VCaP (cell line): ENCODE data around the gene RASGEF1C.
A peak's percentile ranks its signal among the peaks of the same experiment; 100 is the strongest.

Experiments
- H3K27ac ChIP-seq: fragments of 450-650 bp; 2 replicates; pipeline ENCODE4 v1.5.1; 2017
- TF ChIP-seq, protein P1 (sequence below): fragments of 450-650 bp; conservative IDR thresholded peaks from 2 replicates; pipeline ENCODE4 v1.5.1; 2017; ENCODE audit warnings: mild to moderate bottlenecking, moderate library complexity

The RASGEF1C gene

DNA sequence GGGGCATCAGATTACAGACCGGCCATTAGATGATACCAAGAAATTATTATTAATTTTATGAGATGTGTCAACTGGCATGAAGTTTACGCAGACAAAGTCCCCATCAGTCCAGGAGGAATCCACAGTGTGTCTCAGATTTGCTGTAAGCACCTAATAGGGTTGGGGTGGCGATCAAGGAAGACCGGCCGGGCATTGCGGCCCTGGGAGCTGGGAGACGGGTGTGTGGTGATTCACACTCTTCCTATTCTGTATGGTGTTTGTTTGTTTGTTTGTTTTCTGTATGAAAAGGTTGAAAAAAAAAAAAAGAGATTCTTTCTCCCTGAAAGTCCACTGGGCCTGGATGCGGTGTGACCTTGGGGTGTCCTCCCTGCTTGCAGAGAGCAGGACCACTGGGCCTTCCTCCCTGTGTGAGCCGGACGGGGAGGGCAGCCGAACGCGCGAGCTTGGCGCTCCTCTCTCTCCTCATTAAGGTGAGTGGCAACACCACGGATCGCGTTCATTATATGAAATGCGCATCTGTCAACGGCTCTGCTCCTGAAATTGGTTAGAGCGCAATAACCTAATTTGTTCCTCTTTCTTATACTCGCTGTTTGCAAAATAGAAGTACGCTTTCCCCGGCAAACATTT, 15.1 kb downstream of the RASGEF1C start:
- TF ChIP-seq, protein P1, sequence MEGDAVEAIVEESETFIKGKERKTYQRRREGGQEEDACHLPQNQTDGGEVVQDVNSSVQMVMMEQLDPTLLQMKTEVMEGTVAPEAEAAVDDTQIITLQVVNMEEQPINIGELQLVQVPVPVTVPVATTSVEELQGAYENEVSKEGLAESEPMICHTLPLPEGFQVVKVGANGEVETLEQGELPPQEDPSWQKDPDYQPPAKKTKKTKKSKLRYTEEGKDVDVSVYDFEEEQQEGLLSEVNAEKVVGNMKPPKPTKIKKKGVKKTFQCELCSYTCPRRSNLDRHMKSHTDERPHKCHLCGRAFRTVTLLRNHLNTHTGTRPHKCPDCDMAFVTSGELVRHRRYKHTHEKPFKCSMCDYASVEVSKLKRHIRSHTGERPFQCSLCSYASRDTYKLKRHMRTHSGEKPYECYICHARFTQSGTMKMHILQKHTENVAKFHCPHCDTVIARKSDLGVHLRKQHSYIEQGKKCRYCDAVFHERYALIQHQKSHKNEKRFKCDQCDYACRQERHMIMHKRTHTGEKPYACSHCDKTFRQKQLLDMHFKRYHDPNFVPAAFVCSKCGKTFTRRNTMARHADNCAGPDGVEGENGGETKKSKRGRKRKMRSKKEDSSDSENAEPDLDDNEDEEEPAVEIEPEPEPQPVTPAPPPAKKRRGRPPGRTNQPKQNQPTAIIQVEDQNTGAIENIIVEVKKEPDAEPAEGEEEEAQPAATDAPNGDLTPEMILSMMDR = no peak
- no peak overlapping the region for H3K27ac ChIP-seq

DNA sequence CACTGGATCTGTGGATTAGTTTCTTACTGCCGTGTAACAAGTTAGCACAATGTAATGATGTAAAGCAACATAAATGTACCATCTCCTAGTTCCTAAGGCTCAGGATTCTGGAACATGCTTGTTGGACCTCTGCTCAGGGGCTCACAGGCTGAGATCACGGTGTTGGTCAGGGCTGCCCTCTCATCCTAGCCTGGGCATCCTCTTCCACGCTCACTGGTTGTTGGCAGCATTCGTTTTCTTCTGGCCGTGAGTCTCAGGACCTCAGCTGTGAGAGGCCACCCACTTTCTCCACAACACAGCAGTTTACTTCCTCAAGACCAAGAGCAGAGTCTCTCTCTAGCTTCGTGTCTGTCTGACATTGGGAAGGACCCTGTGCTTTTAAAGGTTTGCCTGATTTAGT, 17.3 kb downstream of the RASGEF1C start:
- TF ChIP-seq, protein P1 = no peak
- H3K27ac ChIP-seq = no peak overlapping the region

DNA sequence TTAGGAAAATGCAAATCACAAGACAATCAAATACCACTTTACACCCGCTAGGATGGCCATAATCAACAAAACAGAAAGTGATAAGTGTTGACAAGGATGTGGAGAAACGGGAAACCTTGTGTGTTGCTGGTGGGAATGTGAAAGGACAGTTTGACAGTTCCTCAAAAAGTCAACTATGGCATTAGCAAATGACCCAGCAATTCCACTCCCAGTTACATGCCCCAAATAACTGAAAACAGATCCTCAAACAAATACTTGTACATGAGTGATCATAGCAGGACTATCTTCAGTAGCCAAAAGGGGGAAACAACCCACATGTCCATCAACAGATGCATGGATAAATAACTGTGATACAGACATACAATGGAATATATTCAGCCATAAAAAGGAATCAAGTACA, 21.2 kb downstream of the RASGEF1C start:
- H3K27ac ChIP-seq = no peak overlapping the region
- TF ChIP-seq, protein P1 = no peak

DNA sequence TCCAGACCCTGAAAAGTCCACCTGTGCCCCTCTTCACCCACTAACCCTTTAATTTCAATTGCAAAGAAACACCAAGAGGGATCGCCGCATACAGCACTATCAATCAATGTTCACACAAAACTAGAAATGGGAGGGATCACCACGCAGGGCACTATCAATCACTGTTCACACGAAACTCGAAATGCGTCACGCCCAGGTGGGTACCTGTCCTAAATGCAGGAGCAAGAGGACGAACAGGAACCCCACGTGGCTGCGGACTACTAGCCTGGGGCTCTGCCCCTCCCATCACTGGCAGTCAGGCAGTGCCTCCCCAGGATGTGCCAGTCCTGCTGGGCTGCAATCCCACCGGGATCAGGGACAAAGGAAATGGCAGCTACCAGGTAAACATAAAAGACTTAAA, 28.2 kb downstream of the RASGEF1C start:
- TF ChIP-seq, protein P1 = no peak
- H3K27ac ChIP-seq = peak overlapping the region; percentile 18; the same call in 1 of the 2 replicates

DNA sequence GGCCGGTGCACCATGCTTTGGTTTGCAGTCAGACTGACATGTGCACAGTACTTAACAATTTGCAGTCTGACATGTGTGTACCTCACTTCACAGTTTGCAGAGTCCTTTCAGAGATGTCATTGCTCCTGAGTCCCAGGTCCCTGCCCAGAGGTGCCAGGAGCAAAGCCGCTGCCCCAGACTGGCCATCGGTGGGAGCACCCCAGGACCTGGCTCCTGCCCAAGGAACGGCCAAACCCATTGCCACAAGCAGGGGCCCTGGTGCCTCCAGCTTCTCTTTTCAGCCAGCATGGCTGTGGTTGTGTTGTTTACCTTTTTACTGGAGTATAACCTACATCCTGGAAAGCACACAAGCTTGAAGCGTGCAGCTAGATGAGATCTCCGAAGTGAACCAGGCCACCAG, 28.6 kb downstream of the RASGEF1C start:
- TF ChIP-seq, protein P1 = no peak

DNA sequence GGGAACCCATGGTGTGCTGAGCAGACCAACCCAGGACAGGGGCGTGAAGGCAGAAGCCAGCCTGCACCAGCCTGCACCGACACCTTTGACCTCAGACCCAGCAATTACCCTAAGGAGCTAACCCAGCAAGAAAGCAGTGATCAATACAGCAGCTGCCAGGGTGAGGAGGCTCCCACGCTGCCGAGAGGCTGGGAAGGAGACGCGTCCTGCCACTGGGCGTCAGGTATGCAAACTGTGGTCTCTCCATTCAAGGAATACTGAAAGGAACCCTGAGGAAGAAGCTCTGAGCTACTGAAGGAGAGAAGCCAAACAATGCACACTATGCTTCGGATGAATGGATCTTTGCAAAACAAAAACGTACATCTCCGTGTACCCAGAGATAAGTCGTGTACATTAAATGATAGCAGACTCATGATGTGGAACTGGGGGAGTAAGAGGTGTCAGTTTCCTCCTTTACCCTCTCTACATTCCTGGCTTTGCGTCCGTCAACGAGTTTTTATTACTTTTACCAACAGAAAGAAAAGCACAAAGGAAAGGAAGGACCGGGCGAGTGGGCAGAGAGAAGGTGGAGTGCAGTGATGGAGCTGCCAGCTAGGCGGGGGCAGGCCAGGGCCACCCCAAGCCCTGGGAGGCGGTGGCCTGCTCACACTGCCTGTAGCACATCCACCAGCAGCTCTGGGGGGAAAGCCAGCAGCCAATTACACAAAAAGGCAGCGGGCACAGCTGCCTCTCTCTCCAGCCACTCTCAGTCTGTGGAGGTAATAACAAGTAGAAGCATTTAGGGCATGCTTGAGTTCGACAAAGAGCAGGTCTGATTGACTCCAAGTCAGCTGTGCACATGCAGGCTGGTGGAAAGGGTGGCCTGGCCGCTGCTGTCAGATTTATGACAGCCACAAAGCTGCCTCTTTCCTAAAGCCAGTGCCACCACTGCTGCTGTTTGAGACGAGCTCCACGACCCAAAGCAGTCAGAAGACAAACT, 29.3 kb downstream of the RASGEF1C start:
- H3K27ac ChIP-seq = peak overlapping the region; percentile 18; the same call in 1 of the 2 replicates
- TF ChIP-seq, protein P1 = no peak

More for the DNA sequence above, 28.6 kb downstream of the RASGEF1C start:
- peak overlapping the region; percentile 18; the same call in 1 of the 2 replicates for H3K27ac ChIP-seq
